BJ (cell line): ENCODE data around the gene WWOX. TPM values are rescaled to one million over a fixed set of nuclear protein-coding genes. Genes with fewer than 3 reads are reported as not detected.

Source experiments
- CTCF ChIA-PET: fragments of 350-600 bp; formaldehyde crosslinking; extraction: SDS; loops from one replicate; lab custom pipeline; 2021; ENCODE audit warnings: antibody characterized with exemption, inconsistent platforms; lab: Yijun Ruan, JAX
- POLR2A ChIA-PET: fragments of 300-600 bp; sonication (Branson Sonifier 250); formaldehyde crosslinking; extraction: SDS; loops from one replicate; lab custom pipeline; 2021; ENCODE audit warnings: antibody characterized with exemption; lab: Charles Lee
- DNase-seq: peaks from one replicate; pipeline ENCODE4 v3.0.0-alpha.2; 2011; ENCODE audit warnings: low read depth
- H3K27me3 ChIP-seq: 2 replicates; pipeline ENCODE4 v1.6.0; 2011; ENCODE audit warnings: low read length; ENCODE audit not compliant: control insufficient read depth, insufficient read depth
- H3K36me3 ChIP-seq: 2 replicates; pipeline ENCODE4 v1.5.1; 2011; ENCODE audit warnings: low read length; ENCODE audit not compliant: control insufficient read depth, insufficient read depth
- H3K4me3 ChIP-seq: 2 replicates; pipeline ENCODE4 v1.5.1; 2011; ENCODE audit warnings: low read depth, mild to moderate bottlenecking, control low read depth, low read length
- polyA plus RNA-seq: library from polyadenylated mRNA; depleted of rRNA; stranded (reverse); fragments of >200 nt; gene quantifications from 2 replicates; pipeline ENCODE4 v1.2.3, GENCODE V29; 2011
- TF ChIP-seq, protein P1 (sequence below): IDR thresholded peaks from 2 replicates; pipeline ENCODE4 v1.5.1; 2011; ENCODE audit warnings: low read depth, mild to moderate bottlenecking, control low read depth, inconsistent platforms, low read length, moderate library complexity; ENCODE audit not compliant: insufficient read depth

Gene WWOX
- polyA plus RNA-seq, 1 experiment = 3.1 TPM

DNA sequence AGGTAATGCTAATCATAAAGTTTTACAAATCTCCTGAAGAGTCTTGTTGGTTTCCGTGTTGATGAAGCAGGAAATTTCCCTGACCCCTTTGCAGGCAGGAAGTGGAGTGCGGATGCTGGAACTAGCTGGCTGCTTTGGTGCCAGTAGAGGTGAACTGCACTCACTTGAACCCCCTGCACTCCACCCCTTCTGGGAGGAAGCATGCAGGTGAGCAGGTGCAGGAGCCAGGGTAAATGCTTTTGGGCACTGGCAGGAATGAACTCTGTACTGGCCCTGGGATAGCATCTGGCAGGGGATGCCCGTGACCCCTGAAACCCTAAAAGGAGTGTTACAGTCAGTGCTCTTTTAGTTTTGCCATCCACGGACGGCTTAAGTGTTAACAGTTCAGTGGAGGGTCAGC lies 430.4 kb downstream of the WWOX start:
- Histone ChIP-seq H3K27me3 (no peaks in the 10 kb centered on the region), H3K4me3 (no peak overlapping the region), H3K36me3 (no peaks in the 10 kb centered on the region)
- ChIA-PET POLR2A (no interaction called here), CTCF (no interaction called here)
- TF ChIP-seq, protein P1, sequence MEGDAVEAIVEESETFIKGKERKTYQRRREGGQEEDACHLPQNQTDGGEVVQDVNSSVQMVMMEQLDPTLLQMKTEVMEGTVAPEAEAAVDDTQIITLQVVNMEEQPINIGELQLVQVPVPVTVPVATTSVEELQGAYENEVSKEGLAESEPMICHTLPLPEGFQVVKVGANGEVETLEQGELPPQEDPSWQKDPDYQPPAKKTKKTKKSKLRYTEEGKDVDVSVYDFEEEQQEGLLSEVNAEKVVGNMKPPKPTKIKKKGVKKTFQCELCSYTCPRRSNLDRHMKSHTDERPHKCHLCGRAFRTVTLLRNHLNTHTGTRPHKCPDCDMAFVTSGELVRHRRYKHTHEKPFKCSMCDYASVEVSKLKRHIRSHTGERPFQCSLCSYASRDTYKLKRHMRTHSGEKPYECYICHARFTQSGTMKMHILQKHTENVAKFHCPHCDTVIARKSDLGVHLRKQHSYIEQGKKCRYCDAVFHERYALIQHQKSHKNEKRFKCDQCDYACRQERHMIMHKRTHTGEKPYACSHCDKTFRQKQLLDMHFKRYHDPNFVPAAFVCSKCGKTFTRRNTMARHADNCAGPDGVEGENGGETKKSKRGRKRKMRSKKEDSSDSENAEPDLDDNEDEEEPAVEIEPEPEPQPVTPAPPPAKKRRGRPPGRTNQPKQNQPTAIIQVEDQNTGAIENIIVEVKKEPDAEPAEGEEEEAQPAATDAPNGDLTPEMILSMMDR = no peak
- DNase-seq = no peak

DNA sequence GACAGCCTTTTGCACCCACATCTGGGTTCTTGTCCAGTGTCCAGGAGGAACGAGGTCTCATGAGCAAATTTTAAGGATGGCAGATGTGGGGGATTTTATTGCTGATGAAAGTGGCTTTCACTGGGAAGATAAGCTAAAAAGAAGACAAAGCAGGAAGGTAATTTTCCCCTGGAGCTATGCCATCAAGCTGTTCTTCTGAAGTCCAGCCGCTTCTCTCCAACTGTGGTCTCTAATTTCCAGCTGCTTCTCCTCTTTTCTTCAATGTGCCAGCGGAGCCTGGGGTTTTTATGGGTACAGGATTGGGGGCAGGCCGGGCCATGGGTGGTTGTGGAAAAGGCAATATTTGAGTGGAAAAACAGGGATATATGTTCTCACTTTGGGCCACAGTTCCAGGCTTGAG lies 430.8 kb downstream of the WWOX start:
- no peak for DNase-seq
- Histone ChIP-seq H3K27me3 (no peaks in the 10 kb centered on the region), H3K36me3 (no peaks in the 10 kb centered on the region), H3K4me3 (no peak overlapping the region)
- ChIA-PET CTCF (no interaction called here), POLR2A (no interaction called here)
- TF ChIP-seq, protein P1 = no peak

DNA sequence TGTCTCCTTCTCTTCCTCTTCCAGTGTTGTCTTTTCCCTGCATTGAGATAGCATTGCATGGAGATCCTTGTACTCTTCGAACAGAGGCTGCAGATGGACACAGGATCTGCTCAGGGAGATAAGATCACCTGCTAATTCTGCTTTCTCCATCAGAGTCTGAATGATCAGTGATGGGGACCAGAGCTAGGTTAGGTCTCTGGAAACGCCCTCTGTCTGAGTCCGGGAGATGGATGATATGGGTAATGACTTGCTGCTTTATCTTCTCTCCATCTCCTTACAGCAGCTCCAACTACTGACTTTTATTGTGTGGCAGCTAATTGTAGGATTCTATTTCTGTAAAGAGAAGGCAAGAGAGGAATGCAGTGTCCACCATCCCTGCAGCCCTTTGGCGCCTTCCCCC lies 435.6 kb downstream of the WWOX start:
- Histone ChIP-seq H3K36me3 (no peaks in the 10 kb centered on the region), H3K4me3 (no peak overlapping the region), H3K27me3 (no peaks in the 10 kb centered on the region)
- no peak for DNase-seq
- TF ChIP-seq, protein P1 = no peak
- CTCF ChIA-PET = no interaction called here
- POLR2A ChIA-PET = no interaction called here

DNA sequence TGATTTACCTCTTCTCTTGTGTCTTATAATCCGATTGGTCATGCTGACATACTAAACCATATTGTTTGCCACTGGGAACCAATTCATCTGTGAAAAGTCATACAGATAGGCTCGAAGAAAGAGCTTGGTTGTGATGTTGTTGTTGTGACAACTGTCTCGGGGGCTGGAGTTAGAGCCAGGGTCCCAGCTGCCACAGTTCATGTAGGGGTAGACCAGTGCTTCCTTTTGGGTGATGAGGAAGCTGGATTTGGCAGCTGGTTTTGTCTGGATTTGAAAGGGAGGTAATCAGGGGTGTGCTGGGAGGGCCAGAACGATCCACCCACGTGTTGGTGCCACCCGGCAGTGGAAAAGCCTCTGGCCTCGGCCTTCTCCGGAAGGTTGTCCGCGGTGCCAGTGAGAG lies 438.1 kb downstream of the WWOX start:
- no peaks in the 10 kb centered on the region for H3K36me3 ChIP-seq
- TF ChIP-seq, protein P1 = no peak
- no peak overlapping the region for H3K4me3 ChIP-seq
- no peaks in the 10 kb centered on the region for H3K27me3 ChIP-seq
- DNase-seq = no peak
- POLR2A ChIA-PET = no interaction called here
- CTCF ChIA-PET = no interaction called here

DNA sequence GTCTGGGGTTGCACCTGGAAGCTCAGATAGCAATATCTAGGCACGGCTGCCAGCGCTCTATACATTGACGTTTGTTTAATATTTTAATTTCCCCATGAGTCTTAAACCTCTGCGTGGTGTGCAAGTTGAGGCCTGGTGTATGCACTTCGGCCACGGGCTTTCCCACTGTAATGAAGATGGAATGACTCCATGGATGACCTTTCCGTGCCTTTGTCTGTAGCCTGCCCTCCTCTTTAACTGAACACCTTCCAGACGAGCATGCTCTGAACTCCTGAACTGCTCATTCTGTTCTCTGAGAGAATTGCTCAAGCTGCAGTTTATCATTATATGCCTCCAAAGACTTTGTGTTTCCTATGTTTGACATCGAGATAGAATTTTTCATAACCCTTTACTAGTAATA lies 438.8 kb downstream of the WWOX start:
- no peaks in the 10 kb centered on the region for H3K27me3 ChIP-seq
- ChIA-PET POLR2A (no interaction called here), CTCF (no interaction called here)
- H3K36me3 ChIP-seq = no peaks in the 10 kb centered on the region
- no peak overlapping the region for H3K4me3 ChIP-seq
- DNase-seq = no peak
- TF ChIP-seq, protein P1 = no peak
